Mesenchymal stem cell (in vitro differentiated cells and primary cell): ENCODE data around the gene ATCAY.

Experiments used
- DNase-seq: peaks from one replicate; pipeline ENCODE4 v3.0.0-alpha.2; 2013
- H2AFZ ChIP-seq: one replicate; pipeline ENCODE4 v1.6.1; 2013; ENCODE audit warnings: low read depth, mild to moderate bottlenecking, control low read depth, inconsistent platforms, low read length, moderate library complexity
- H2AK5ac ChIP-seq: 2 replicates; pipeline ENCODE4 v1.6.1; 2013; ENCODE audit warnings: low read length, moderate library complexity, mild to moderate bottlenecking, inconsistent platforms; ENCODE audit not compliant: severe bottlenecking
- H2BK120ac ChIP-seq: one replicate; pipeline ENCODE4 v1.6.1; 2013; ENCODE audit warnings: low read depth, mild to moderate bottlenecking, inconsistent platforms, low read length, moderate library complexity
- H2BK12ac ChIP-seq, 2 experiments: one replicate each; pipeline ENCODE4 v1.6.1; 2013; ENCODE audit warnings: inconsistent platforms in 2 of 2, low read length in 2 of 2, mild to moderate bottlenecking in 2 of 2, moderate library complexity in 2 of 2, control low read depth in 1 of 2
- H2BK15ac ChIP-seq: one replicate; pipeline ENCODE4 v1.6.1; 2013; ENCODE audit warnings: mild to moderate bottlenecking, low read depth, inconsistent platforms; ENCODE audit not compliant: poor library complexity, severe bottlenecking
- H2BK5ac ChIP-seq: 2 replicates; pipeline ENCODE4 v1.6.1; 2013; ENCODE audit warnings: low read depth, mild to moderate bottlenecking, low read length, control low read depth, inconsistent platforms; ENCODE audit not compliant: poor library complexity, severe bottlenecking
- H3K14ac ChIP-seq, 2 experiments: one replicate each; pipeline ENCODE4 v1.6.1; 2013; ENCODE audit warnings: inconsistent platforms in 2 of 2, low read length in 2 of 2, control low read depth in 1 of 2, mild to moderate bottlenecking in 1 of 2, moderate library complexity in 1 of 2
- H3K18ac ChIP-seq, 2 experiments: one replicate each; pipeline ENCODE4 v1.6.1; 2013; ENCODE audit warnings: inconsistent platforms in 2 of 2, low read length in 2 of 2, control low read depth in 1 of 2, low read depth in 1 of 2, mild to moderate bottlenecking in 1 of 2
- H3K23ac ChIP-seq, 2 experiments: one replicate each; pipeline ENCODE4 v1.6.1; 2013; ENCODE audit warnings: inconsistent platforms in 2 of 2, low read length in 2 of 2, mild to moderate bottlenecking in 2 of 2, moderate library complexity in 2 of 2, control low read depth in 1 of 2
- H3K27ac ChIP-seq: 2 replicates; pipeline ENCODE4 v1.5.1; 2013; ENCODE audit warnings: mild to moderate bottlenecking, moderate library complexity, low read length, control low read depth, inconsistent platforms; ENCODE audit not compliant: poor library complexity, severe bottlenecking
- H3K27me3 ChIP-seq, 2 experiments: 2 replicates each; pipeline versions ENCODE4 v1.6.1 to v1.7.0; 2013; ENCODE audit warnings: low read length in 2 of 2, mild to moderate bottlenecking in 2 of 2, moderate library complexity in 2 of 2, control low read depth in 1 of 2, inconsistent platforms in 1 of 2; ENCODE audit not compliant: control insufficient read depth in 1 of 2, insufficient read depth in 1 of 2
- H3K36me3 ChIP-seq, 2 experiments: 2 replicates each; pipeline versions ENCODE4 v1.6.1 to v1.7.0; 2013; ENCODE audit warnings: low read length in 2 of 2, control low read depth in 1 of 2, inconsistent platforms in 1 of 2, low read depth in 1 of 2, mild to moderate bottlenecking in 1 of 2; ENCODE audit not compliant: insufficient read depth in 2 of 2, control insufficient read depth in 1 of 2
- H3K4ac ChIP-seq, 2 experiments: one replicate each; pipeline ENCODE4 v1.6.1; 2013; ENCODE audit warnings: inconsistent platforms in 2 of 2, low read length in 2 of 2, mild to moderate bottlenecking in 2 of 2, moderate library complexity in 2 of 2, control low read depth in 1 of 2, low read depth in 1 of 2
- H3K4me1 ChIP-seq: 2 replicates; pipeline ENCODE4 v1.6.1; 2013; ENCODE audit warnings: low read depth, low read length, control low read depth; ENCODE audit not compliant: control insufficient read depth, insufficient read depth
- H3K4me2 ChIP-seq: 2 replicates; pipeline ENCODE4 v1.6.1; 2013; ENCODE audit warnings: low read length, mild to moderate bottlenecking, inconsistent platforms; ENCODE audit not compliant: poor library complexity, severe bottlenecking
- H3K4me3 ChIP-seq, 2 experiments: 2 replicates each; pipeline versions ENCODE4 v1.5.1 to v1.7.0; 2013; ENCODE audit warnings: low read length in 2 of 2, mild to moderate bottlenecking in 2 of 2, control low read depth in 1 of 2, low read depth in 1 of 2; ENCODE audit not compliant: insufficient read depth in 1 of 2
- H3K79me1 ChIP-seq: replicated peaks from 2 replicates; pipeline ENCODE4 v1.6.1; 2013; ENCODE audit warnings: mild to moderate bottlenecking, control low read depth, low read length, inconsistent platforms; ENCODE audit not compliant: poor library complexity, severe bottlenecking
- H3K9ac ChIP-seq: 2 replicates; pipeline ENCODE4 v1.7.0; 2013; ENCODE audit warnings: mild to moderate bottlenecking, low read length, moderate library complexity
- H3K9me3 ChIP-seq: 2 replicates; pipeline ENCODE4 v1.7.0; 2013; ENCODE audit warnings: mild to moderate bottlenecking, low read length; ENCODE audit not compliant: control insufficient read depth
- H4K8ac ChIP-seq: one replicate; pipeline ENCODE4 v1.6.1; 2013; ENCODE audit warnings: inconsistent platforms, mild to moderate bottlenecking, low read length, moderate library complexity
- H4K91ac ChIP-seq: one replicate; pipeline ENCODE4 v1.6.1; 2013; ENCODE audit warnings: mild to moderate bottlenecking, low read length, inconsistent platforms
- WGBS: methylation state at CpG from one replicate; pipeline ENCODE4 v1.1.7; 2013; ENCODE audit warnings: mixed read lengths; 5-methylcytosine and 5-hydroxymethylcytosine counted together

Gene ATCAY

GRCh38 chr19:3850320-3850972 lies 30.0 kb upstream of the ATCAY start:
- no peak overlapping the region for H3K18ac ChIP-seq
- H3K36me3 ChIP-seq = no peaks in the 10 kb centered on the region
- H2BK12ac ChIP-seq = no peak overlapping the region
- H3K4me1 ChIP-seq = peaks cover 14% of the 10 kb centered on the region
- peaks cover 17% of the 10 kb centered on the region for H3K9me3 ChIP-seq
- H4K91ac ChIP-seq = no peak overlapping the region
- H3K4me2 ChIP-seq = no peak overlapping the region
- H3K27ac ChIP-seq = no peak overlapping the region
- H2AK5ac ChIP-seq = no peak overlapping the region
- no peak overlapping the region for H3K4ac ChIP-seq
- H3K23ac ChIP-seq = no peak overlapping the region
- H2BK5ac ChIP-seq = no peak overlapping the region
- H3K79me1 ChIP-seq = no peaks in the 10 kb centered on the region
- no peak overlapping the region for H2AFZ ChIP-seq
- no peak overlapping the region for H2BK120ac ChIP-seq
- no peak overlapping the region for H2BK15ac ChIP-seq
- no peak overlapping the region for H3K4me3 ChIP-seq
- no peak overlapping the region for H3K14ac ChIP-seq
- H3K27me3 ChIP-seq = peaks cover 18 to 25% of the 10 kb centered on the region in 2 experiments
- no peak for DNase-seq
- WGBS = 67% methylated on average over 4 of the region's 6 CpGs
- H3K9ac ChIP-seq = no peak overlapping the region
- H4K8ac ChIP-seq = no peak overlapping the region

DNA sequence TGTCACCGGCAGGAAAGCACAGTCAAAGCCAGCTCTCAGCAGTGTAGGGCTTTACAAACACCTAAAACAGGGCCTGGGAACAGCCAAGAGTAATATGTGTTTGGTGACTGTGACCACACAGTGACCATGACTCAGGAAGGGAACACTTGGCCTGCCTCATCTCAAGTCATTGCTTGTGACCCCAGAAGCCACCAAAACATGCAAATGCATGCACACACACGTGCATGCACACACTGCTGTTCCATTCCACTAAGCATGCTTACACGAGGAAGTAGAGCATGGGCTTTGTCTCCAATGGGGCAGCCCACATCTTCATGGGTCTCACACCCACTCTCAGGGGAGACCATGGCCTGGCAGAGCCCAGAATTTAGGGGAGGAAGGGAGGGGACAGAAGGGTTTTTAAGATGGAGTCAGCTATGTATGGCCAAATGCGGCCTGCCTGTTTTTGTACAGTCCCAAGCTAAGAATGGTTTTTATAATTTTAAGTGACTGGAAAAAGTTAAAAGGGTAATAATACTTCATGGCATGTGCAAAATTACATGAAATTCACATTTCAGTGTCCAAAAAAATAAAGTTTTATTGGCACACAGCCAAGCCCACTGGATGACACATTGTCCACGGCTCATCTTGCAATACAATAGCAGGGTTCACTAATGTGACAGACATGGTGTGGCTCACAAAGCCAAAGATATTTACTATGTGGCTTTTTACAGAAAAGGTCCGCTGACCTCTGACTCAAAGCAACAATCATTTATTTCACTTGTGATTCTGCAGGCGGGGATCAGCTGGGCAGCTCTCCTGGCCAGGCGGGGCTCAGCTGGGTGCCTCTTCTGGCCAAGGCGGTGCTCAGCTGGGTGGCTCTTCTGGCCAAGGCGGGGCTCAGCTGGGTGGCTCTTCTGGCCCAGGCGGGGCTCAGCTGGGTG lies 29.0 kb upstream of the ATCAY start:
- Histone ChIP-seq H3K4ac (no peak overlapping the region), H3K9ac (no peak overlapping the region), H3K79me1 (no peaks in the 10 kb centered on the region), H3K9me3 (peaks cover 15% of the 10 kb centered on the region), H3K27me3 (peaks cover 15 to 25% of the 10 kb centered on the region in 2 experiments), H3K4me1 (peaks cover 14% of the 10 kb centered on the region), H3K18ac (no peak overlapping the region), H2AK5ac (no peak overlapping the region), H3K23ac (no peak overlapping the region), H3K36me3 (no peaks in the 10 kb centered on the region), H3K14ac (no peak overlapping the region), H3K4me3 (no peak overlapping the region), H3K4me2 (no peak overlapping the region), H2BK15ac (no peak overlapping the region), H3K27ac (no peak overlapping the region), H2BK12ac (no peak overlapping the region), H4K8ac (no peak overlapping the region), H4K91ac (no peak overlapping the region), H2BK120ac (no peak overlapping the region), H2AFZ (no peak overlapping the region), H2BK5ac (no peak overlapping the region)
- WGBS = 90% methylated on average over 10 of the region's 11 CpGs
- no peak for DNase-seq

- H3K36me3 ChIP-seq = no peaks in the 10 kb centered on the region
- no peak overlapping the region for H2BK5ac ChIP-seq
- H2BK15ac ChIP-seq = no peak overlapping the region
- H3K9me3 ChIP-seq = peaks cover 14% of the 10 kb centered on the region
- no peak overlapping the region for H3K9ac ChIP-seq
- H4K8ac ChIP-seq = no peak overlapping the region
- no peak overlapping the region for H2AK5ac ChIP-seq
- no peak overlapping the region for H3K4me2 ChIP-seq
- H2AFZ ChIP-seq = no peak overlapping the region
- no peak overlapping the region for H3K14ac ChIP-seq
- DNase-seq = no peak
- H3K23ac ChIP-seq = no peak overlapping the region
- H2BK120ac ChIP-seq = no peak overlapping the region
- H3K4me3 ChIP-seq = no peak overlapping the region
- peaks cover 9 to 25% of the 10 kb centered on the region in 2 experiments for H3K27me3 ChIP-seq
- no peak overlapping the region for H4K91ac ChIP-seq
- no peak overlapping the region for H3K18ac ChIP-seq
- WGBS = 100% methylated on average over 1 of the region's 1 CpG
- H3K27ac ChIP-seq = no peak overlapping the region
- no peak overlapping the region for H3K4ac ChIP-seq
- no peaks in the 10 kb centered on the region for H3K79me1 ChIP-seq
- peaks cover 12% of the 10 kb centered on the region for H3K4me1 ChIP-seq
- no peak overlapping the region for H2BK12ac ChIP-seq
Measured at GRCh38 chr19:3852177-3852511, 28.3 kb upstream of the ATCAY start.

DNA sequence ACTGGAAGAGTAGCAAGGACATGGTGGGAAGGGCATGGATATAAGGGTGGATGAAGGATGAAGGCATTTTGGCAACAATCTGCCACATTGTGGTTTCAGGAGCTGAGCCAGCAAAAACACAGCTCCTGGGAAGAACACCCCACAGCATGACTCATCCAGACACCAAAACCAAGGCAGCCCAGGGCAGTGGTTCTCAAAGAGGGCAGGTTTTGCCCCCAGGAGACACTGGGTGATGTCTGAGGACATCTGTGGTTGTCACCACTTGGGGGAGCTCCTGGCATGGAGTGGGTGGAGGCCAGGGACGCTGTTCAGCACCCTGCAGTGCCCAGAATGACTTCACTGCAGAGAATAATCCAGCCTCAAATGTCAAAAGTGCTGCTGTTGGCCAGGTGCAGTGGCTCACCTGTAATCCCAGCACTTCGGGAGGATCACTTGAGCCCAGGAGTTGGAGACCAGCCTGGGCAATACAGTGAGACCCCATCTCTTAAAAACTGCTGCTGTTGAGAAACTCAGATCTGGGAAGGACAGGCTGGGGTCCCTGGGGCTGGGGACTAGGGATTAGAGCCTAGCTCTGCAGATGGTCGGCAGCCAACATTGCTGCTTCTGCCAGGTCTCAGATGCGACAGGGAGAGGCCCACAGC lies 27.8 kb upstream of the ATCAY start:
- no peaks in the 10 kb centered on the region for H3K79me1 ChIP-seq
- H4K91ac ChIP-seq = no peak overlapping the region
- H3K23ac ChIP-seq = no peak overlapping the region
- no peak overlapping the region for H2BK12ac ChIP-seq
- WGBS = 57% methylated on average over 4 of the region's 4 CpGs
- H4K8ac ChIP-seq = no peak overlapping the region
- no peak overlapping the region for H2AFZ ChIP-seq
- no peak overlapping the region for H3K4me3 ChIP-seq
- H2BK120ac ChIP-seq = no peak overlapping the region
- no peak overlapping the region for H2AK5ac ChIP-seq
- H2BK15ac ChIP-seq = no peak overlapping the region
- no peak overlapping the region for H3K4ac ChIP-seq
- H3K9me3 ChIP-seq = peaks cover 14% of the 10 kb centered on the region
- H3K4me1 ChIP-seq = peaks cover 12% of the 10 kb centered on the region
- no peak overlapping the region for H3K9ac ChIP-seq
- H3K18ac ChIP-seq = no peak overlapping the region
- DNase-seq = peak; percentile 31
- H3K14ac ChIP-seq = no peak overlapping the region
- no peaks in the 10 kb centered on the region for H3K36me3 ChIP-seq
- H3K27me3 ChIP-seq = peaks cover 7 to 27% of the 10 kb centered on the region in 2 experiments
- H3K27ac ChIP-seq = no peak overlapping the region
- no peak overlapping the region for H2BK5ac ChIP-seq
- H3K4me2 ChIP-seq = no peak overlapping the region
